HG02571 (cell line): ENCODE data around the gene NACAD.
A peak's percentile ranks its signal among the peaks of the same experiment; 100 is the strongest.
"Not testable (repeated sequence)": the region's sequence is repeated elsewhere in the genome, so short reads cannot be mapped to it uniquely, and the experiment has no call there.

Experiments used
- ATAC-seq: cut with Tn5 transposase; IDR thresholded peaks from one replicate; pipeline ENCODE4 v1.9.1; 2021; ENCODE audit warnings: mild to moderate bottlenecking, moderate library complexity; ENCODE audit not compliant: unreplicated experiment

The NACAD gene

DNA sequence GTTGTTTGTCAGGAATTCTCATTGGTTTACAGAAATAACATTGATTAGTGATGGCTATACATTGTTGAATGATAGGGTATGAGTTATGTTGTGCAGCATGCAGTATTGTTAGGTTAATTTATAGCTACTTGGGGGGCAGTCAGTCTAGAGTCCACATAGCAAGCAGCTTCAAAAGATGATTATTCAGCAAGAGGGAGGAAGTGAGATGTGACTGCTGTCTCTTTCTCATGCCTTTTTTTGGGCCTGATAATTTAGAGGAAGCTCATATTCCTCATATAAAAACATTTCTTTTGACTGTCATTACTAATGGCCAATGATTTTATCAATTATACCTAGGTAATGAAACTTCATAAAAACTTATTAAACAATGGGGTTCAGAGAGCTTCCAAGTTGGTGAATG, 26.2 kb upstream of the NACAD start:
- no peak for ATAC-seq

DNA sequence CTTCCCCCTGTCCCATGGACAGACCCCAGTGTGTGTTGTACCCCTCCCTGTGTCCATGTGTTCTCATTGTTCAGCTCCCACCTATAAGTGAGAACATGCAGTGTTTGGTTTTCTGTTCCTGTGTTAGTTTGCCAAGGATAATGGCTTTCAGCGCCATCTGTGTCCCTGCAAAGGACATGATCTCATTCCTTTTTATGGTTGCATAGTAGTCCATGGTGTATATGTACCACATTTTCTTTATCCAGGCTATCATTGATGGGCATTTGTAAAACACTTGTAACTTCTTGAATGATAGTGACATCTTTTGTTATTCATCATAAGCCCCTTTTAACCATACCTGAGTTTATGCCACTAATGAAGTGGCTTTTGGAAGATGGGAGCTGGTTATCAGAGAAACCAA, 25.5 kb upstream of the NACAD start:
- not testable (repeated sequence) for ATAC-seq

DNA sequence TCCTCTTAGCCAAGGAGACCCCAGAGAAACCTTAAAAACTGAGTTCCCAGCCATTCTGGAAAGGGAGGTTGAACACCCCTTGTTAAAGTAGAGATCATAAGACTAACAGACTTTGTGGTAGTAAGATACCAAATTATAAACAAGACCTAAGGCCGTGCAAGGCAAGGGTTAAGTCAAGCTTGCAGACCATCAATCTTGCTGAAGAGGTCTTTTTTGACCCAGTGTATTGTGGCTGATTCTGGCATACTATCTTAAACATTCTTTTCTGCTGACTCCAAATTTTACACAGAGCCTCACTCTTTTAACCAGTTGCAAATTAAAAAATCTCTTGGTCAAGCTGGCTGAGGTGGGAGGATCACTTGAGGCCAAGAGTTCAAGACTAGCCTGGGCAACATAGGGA, 23.9 kb upstream of the NACAD start:
- no peak for ATAC-seq

DNA sequence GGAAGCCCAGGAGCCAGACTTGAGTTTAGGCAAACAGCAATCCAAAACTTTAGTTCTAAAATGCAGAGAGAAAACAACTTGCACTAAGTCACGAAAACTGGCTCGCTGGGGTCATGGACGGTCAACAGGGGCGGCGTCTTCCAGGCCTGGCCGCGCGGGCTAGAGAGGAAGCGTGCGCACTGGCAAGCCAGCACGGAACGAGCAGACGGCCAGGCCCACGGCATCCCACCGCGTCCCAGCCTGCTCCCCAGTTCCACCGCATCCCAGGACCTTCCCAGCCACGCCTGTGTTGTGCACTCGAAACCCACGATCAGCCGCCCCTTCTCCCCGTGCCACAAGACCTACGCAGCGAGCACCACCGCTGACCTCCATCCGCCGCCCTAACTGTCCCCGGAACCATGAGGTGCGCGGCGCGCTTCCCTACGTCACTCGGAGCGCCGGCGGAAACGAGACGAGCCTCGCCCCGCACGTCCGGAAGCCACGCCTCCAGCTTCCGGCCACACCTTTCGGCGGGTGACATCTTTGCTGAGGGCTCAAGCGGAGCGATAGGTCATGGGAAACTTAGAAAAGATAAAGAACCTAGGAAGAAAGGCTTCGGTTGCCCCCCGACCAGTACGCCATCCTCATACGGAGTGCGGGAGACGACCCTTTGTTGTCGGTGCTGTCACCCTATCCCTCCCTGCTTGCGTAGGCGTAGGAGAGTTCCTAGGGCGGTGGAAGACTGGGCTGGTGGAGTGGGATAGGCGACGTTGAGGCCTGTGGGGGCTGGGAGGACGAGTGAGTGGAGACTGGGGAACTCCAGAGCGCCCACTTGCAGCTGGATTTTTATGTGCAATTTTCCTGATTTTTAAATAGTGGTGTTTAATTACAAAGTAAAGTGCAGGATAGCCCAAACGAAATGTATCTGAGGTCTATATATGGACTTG, 22.8 kb upstream of the NACAD start, which contains the start of gene TBRG4:
Gene TBRG4 (minus strand): TSS at position 400 of the 926 bp plus-strand sequence. CDS start 2,460 bp downstream, outside the sequence.
- peak; percentile 87 for ATAC-seq

DNA sequence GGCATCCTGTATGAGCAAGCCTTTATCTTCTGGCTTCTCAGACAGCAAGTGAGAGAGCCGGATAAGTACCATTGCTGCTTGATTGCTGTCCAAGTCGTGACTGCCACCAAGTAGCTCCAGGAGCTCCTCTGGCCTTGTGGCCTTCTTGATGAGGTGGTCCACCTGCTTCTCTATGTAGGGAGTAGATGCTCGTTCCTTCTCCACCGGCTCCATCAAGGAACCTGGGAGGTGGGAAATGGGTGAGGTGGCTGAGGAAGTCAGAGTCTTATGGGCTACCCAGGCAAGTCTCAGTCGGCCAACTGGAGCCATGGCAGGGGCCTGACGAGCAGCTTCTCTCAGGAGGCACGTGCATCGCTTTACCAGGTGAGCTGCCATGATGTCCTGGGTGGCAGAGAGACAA, 20.1 kb upstream of the NACAD start:
- ATAC-seq, result no peak

DNA sequence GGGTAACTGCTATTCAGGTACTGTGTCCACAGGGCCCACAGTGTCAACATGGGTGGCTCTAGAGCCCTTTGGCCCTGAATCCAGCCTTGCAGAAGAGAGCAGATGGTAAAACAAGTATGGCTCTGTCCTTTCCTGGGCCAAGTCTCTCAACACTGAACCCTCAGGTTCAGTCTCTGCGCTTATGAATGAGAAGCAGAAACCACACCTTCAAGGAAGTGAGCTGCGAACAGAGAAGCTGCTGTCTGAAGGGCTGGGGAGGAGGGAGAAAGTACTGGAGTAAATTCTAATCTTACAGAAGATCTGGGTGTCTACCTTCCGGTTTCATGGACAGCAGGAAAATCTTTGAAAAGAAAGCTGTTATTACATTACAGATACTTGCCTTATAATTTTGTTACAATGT, 18.6 kb upstream of the NACAD start:
- no peak for ATAC-seq

DNA sequence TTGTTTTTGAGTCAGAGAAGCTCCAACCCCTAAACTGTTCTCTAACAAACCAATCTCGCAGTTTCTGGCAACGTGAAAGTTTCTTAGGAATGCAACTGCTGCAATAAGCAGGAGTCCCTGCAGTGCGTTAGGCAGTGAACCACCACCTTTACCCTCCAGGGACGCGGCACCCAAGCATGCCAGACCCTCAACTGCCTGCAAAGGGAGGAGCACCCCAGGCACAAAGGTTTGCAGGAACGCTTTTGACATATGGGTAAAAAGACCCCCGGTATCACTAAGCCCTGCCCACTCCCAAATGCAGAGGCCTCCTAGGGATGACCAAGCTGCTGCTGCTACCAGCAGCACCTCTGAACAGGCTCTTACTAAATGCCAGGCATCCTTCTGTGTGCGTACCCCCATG, 18.1 kb upstream of the NACAD start:
- no peak for ATAC-seq

DNA sequence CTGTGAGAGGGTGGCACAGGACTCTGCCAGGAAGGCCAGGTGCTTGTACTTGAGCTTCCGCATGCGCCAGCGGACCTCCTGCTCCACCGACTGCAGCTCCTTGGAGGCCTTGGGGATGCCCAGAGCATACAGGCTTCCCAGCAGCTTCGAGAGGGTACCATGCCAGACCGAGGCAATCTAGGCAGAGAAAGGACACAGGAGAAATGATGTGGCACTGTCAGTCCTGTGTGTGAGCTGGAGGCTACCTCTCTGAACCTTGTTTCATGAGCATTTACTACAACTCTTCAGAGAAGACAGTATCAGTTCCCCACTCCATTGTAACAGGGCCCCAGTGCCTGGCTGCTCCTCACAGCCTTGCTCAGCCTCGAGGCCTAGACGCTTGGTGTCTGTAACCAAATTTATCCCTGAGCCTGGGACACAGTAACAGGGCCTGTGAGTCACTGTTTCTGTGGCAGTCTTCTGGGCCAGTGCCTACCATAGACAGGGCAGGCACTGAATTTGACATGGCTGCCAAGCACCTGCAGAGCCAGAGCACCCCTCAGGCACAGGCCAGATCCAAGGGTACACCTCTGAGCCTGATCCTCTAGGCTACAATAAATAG, 16.9 kb upstream of the NACAD start:
- ATAC-seq, result no peak

DNA sequence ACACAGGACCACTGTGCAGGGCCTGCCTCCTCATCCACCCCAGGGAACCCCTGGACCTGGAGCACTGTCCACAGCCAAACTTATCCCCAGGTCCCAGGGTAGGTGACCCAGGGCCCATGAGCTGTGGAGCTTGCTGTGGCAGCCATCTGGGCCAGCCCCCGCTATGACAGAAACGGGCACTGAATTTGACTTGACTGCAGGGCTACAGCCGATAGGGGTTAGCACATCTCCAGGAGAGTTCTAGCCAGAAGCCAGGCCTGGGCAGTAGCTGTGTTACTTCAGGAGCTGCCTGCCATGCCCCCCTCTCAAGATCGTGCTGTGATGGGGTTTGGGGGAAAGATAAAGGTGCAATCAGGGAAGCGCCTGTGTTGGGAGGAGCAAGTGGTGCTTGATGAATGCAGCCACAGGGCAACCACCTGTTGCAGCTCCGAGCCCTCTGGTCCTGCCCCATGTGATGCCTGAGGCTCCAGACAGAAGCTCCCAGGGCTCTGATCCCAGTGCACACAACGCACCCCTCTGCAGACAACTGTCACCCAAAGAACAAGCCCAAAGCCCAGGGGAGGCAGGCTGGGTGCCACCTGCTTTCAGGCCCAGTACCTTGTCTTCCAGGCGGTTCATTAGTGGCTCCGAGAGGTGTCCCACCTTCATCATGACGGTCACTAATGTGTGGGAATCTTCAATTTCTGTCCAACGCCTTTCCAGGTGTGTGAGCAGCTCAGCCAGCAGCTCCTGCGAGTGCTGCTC, 16.2 kb upstream of the NACAD start:
- no peak for ATAC-seq

DNA sequence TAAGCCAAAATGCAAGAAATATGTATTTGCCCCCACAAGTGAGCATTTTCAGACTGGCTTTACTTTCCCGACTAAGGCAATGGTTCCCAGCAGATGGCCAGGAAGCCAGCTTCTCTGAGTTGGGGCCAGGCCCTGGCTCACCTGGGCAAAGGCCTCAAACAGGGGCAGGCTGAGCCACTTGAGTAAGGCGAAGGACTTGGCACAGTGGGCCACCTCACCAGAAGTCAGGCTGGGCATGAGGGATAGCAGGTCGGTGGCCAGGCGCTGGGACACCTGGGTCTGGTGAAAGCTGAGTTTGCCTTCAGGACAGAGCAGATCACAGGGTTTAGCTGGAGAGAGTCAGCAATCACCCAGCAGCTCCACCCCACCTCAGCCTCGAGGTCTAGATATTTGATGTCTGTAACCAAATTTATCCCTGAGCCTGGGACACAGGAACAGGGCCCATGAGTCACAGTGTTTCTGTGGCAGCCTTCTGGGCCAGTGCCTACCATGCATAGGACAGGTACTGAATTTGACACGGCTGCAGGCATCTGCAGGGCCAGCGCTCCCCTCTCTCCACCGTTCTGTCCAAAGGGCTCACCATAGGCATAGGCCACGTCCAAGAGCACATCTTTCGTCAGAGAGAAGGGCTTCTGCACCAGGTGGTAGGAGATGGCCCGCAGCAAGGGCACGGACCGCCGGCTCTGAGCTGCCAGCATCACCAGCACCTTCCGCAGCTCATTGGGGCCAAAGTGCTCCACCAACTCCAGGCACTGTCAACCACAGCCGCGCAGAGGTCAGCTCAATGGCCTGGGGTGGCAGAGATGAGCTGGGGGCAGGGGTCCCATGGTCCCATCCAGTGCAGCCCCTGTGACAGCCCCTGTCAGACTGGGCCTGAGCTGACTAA, 15.4 kb upstream of the NACAD start:
- ATAC-seq, result no peak

DNA sequence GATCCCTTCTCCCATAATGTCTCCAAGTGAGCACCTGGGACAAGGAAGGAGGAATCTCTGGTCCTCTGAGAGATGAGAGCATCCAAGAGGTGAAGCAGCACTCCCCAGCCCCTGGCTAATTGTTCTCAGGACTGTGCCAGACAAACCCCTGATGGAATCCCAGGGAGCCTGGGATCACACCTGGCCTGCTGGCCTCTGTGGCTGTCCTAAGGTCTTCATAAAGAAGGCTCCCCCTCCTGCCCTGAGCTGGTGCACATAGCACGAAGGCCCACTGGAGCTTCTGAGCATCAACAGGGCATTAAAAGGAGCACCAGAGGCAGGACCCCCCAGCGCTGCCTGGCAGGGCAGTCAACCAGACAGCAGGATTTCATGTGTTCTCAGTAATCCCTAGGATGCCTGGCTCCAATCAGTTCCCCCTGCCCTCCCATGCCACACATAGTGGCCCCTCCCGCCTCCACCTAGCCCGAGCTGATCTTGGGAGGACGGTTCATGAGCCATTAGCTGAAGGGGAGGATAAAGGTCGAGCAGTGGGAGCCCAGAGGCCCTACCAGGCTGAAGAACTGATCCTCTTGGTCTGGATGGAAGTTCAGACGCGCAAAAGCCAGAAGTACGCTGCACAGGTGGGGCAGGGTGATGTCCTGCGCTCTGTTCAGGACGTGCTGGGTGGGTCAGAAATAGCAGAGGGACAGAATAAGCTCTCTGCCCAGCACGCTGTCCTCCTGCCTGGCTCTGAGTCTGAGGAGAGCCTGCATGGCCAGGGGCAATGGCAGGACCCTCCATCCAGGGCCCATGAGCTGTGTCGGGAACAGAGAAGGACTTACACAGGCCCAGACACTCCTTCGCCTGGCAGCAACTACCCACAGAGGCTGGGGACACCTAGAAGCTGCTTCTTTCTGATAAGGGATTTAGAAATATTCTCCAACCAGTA, 14.3 kb upstream of the NACAD start:
- ATAC-seq, result no peak

DNA sequence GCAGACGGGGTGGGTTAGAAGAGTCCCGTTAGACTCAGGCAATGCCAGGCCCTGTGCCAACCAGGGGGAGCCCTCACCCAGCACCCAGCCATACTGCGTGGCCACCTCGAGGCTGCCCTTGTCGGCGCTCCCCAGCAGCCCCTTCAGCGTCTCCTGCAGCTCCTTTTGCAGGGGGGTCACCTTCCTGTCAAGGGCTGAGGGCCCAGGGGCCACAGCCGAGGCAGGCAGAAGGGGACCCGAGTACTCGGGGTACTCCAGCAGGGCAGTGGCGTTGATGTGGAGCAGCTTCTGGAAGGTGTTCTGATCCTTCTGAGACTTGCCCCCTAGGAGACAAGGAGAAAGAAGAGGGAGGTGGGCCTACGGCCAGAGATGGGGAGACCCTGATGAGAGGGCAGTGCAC, 13.0 kb upstream of the NACAD start:
- ATAC-seq, result no peak

DNA sequence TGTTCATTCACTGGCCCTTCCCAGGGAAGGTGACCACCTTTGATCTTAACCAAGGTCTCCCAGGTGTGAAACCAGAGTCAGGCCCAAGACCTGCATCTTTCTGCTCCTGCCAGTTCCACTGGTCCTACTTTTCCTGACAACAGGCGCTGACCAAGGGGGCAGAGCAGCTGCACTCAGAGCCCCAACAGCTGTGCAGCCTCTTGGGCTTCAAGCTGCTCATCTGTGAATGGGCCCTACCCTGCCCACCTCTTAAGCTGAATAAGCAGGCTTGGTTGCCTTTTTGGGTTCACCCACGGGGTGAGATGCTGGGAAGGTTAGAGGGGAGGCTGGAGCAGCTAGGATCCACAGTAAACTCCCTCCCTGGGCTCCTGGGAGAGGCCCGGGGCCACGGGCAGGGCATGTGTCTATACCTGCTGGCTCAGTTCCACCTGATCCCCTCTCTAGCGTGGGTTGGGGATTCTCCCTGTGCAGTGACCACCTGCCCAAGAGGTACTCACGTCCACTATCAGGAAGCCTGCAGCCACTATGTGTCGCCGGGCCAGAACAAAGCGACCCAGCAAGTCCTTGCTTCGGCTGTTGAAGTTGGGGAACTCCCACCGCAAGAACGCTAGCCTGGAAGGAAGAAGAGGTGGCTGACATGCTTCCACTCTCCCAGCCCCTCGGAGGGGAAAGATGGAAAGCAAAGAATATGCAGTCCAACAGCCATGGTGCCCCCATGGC, 12.2 kb upstream of the NACAD start:
- ATAC-seq, result no peak

DNA sequence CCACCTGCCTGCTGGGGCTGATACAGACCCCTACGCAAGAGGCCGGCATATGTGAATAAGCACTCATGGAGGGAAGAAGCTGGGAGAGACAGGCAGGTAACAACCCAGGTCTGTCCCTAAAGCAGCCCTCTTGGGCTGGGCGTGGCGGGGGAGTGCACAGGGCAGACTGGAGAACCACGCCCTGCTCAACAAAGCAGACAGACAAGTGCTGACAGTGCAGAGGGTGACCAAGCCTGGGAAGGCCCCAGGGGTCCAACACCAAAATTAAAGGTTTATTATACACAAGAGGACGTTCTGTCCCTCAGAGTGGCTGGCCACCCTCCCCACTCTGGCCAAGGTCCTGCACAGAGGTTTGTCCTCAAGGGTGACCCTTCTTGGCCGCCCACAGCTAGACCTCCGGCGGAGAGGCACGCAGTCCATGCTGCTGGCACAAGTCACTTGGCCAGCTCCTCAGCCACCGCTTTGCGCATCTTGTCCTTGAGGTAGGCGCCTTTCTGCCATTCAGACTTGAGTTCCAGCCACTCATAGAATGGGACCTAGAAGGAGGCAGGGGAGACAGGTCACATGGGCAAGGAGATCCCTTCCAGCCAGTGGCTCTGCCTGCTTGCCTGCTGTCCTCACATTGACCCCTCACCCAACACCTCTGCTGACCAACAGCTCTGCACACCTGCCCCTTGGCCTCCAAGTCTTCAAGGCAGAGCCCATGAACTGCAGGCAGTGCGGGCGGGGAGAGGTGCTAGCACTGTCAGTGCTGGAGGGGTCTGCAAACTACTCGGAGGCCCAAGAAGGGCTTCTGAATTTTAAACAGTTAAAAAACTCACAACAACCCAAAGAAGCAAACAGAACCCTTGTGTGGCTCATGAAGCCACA, 11.4 kb upstream of the NACAD start:
- ATAC-seq, result no peak

DNA sequence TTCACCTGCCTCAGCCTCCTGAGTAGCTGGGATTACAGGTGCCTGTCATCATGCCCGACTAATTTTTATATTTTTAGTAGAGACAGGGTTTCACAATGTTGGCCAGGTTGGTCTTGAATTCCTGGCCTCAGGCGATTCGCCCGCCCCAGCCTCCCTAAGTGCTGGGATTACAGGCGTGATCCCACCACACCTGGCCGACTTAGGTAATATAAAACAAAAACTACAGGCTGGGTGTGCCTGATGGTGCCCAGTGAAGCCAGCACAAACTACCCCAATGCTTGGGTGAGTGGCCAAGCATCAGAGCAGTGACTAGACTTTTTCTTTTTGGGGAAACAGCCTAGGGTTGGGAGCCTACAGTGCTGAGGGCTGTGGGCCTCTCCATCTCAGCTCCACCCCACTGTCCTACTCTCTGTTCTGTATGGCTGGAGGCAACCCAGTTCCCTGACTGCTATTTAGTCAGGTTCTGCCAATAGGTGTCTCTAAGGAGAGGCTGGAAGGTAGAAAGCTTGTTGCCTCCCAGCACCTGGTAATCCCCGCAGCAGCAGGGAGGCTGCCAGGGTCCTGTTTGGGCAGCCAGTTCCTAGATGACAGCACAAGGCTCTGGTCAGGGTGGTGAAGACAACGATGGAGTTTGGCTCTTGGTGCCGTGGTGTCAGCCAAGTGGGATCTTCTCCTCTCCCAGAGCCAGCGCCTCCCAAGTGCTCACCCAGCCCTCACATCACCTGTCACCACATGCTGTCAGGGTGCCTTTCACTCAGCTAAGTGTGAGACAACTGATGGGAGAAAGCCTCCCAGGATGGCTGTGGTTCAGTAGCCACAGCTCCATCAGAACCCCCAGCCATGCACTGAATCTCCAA, 10.4 kb upstream of the NACAD start:
- no peak for ATAC-seq

DNA sequence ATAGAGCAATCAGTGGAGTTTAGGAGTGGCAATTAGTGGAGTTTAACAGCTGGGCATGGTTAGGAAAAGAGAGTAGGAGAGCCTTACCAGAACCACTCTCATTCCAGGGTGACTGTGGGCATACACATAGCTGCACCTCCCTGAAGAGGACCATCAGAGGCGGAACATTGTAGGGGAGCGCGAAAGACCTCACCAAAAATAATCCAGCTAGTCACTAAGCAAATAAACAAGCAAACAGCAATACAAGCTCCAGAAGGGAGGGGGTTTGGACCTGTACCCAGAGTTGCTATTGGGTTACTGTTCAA, 4.1 kb upstream of the NACAD start:
- ATAC-seq, result no peak
